ENCODE data around the gene HUNK. TPM values are rescaled to one million over a fixed set of nuclear protein-coding genes. Genes with fewer than 3 reads are reported as not detected.

The HUNK gene
- total RNA-seq, 2 experiments from 2014 or later: not detected

- H3K27me3 ChIP-seq (ENCODE audit: control insufficient read depth in 1 of 2, insufficient read depth in 2 of 2, low read length in 2 of 2): peaks cover 30 to 38% of the 10 kb centered on the region in 2 experiments
- H3K4me3 ChIP-seq (ENCODE audit: low read length): no peak overlapping the region
- H3K27me3 Mint-ChIP-seq: peaks cover 70% of the 10 kb centered on the region
- no peak overlapping the region for H3K27ac ChIP-seq (ENCODE audit: low read depth in 1 of 2, low read length in 2 of 2)
- H3K36me3 ChIP-seq (ENCODE audit: insufficient read depth, low read length): no peaks in the 10 kb centered on the region
- H3K4me1 Mint-ChIP-seq (ENCODE audit: low read depth): peaks cover 11% of the 10 kb centered on the region
- no peaks in the 10 kb centered on the region for H3K9me3 Mint-ChIP-seq
- no peak overlapping the region for H3K27ac Mint-ChIP-seq
- no peaks in the 10 kb centered on the region for H3K36me3 Mint-ChIP-seq (ENCODE audit: low read depth)
- TF ChIP-seq CTCF (IDR thresholded peaks at IDR 0.05): no peak
- H3K9me3 ChIP-seq (ENCODE audit: control insufficient read depth in 1 of 2, insufficient read depth in 1 of 2, low read length in 2 of 2): peaks cover 0 to 12% of the 10 kb centered on the region in 2 experiments
- H3K4me1 ChIP-seq (ENCODE audit: insufficient read depth, low read length): peaks cover 12% of the 10 kb centered on the region
- no peak for ATAC-seq (ENCODE audit: poor library complexity)
- peak in 1 of 14 experiments; percentile 8 for DNase-seq
- intact Hi-C loops (cut with DNase I, micrococcal nuclease): no loop called here
- no peak overlapping the region for H3K4me3 Mint-ChIP-seq
- POLR2A ChIA-PET: no interaction called here
- CTCF ChIA-PET: no interaction called here
Measured at GRCh38 chr21:31873275-31873695, 465 bp downstream of the HUNK start.

DNA sequence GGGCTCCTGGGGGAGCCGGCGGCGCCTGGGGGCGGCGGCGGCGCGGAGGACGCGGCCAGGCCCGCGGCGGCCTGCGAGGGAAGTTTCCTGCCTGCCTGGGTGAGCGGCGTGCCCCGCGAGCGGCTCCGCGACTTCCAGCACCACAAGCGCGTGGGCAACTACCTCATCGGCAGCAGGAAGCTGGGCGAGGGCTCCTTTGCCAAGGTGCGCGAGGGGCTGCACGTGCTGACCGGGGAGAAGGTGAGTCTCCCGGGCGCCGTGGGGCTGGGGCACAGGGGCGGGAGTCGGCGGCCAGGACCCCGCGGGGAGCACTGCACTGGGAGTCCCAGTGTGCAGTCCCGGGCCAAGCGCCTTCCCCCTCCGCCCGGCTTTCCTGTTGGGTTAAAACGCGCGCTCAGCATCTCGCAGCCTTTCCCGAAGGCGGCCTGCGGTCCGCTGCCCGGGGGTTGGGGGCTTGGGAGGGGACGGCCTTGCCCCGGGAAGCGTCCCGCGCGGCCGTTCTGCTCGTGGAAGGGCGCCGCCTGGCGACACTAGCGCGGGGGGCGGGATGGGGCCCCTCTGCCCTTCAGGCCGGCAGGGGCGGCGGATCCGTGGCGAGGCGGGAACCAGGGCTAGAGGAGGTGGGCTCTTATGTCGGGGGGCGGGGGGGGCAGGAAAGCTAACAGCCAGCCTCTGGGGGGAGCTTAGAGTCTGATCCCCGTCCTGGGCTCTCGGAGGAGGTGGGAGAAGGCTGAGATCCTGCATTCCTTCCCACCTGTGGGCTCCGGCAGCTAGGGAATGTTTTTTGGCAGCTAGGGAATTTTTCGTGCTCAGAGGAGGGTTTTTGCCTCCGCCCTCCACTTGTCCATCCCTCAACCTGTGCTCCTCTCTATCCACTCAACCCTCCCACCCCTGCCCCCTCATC is 1.1 kb downstream of the HUNK start:
- peak in 8 of 14 experiments; percentile 5 to 41 (median 20) for DNase-seq
- H3K4me3 Mint-ChIP-seq: no peak overlapping the region

GRCh38 chr21:31874812-31875212 is 2.0 kb downstream of the HUNK start:
- peaks cover 29% of the 10 kb centered on the region in 2 experiments for H3K27me3 ChIP-seq (ENCODE audit: control insufficient read depth in 1 of 2, insufficient read depth in 2 of 2, low read length in 2 of 2)
- intact Hi-C loops (cut with DNase I, micrococcal nuclease): no loop called here

More for the DNA sequence above, 1.1 kb downstream of the HUNK start:
- Histone ChIP-seq H3K27me3 (ENCODE audit: control insufficient read depth in 1 of 2, insufficient read depth in 2 of 2, low read length in 2 of 2) (peaks cover 30 to 38% of the 10 kb centered on the region in 2 experiments), H3K27ac (ENCODE audit: low read depth in 1 of 2, low read length in 2 of 2) (no peak overlapping the region), H3K9me3 (ENCODE audit: control insufficient read depth in 1 of 2, insufficient read depth in 1 of 2, low read length in 2 of 2) (peaks cover 0 to 12% of the 10 kb centered on the region in 2 experiments), H3K4me1 (ENCODE audit: insufficient read depth, low read length) (peaks cover 12% of the 10 kb centered on the region), H3K36me3 (ENCODE audit: insufficient read depth, low read length) (no peaks in the 10 kb centered on the region), H3K4me3 (ENCODE audit: low read length) (no peak overlapping the region)
- H3K27me3 Mint-ChIP-seq: peaks cover 73% of the 10 kb centered on the region
- no peaks in the 10 kb centered on the region for H3K36me3 Mint-ChIP-seq (ENCODE audit: low read depth)
- POLR2A ChIA-PET: interaction anchor here (0.6 kb wide), 1 partner anchor 83 kb away, joined by 3 read pairs; no protein-coding TSS in a partner anchor
- CTCF ChIA-PET: no interaction called here
- TF ChIP-seq CTCF (IDR thresholded peaks at IDR 0.05): peak; percentile 10
- ATAC-seq (ENCODE audit: poor library complexity): peak; percentile 34
- no peaks in the 10 kb centered on the region for H3K9me3 Mint-ChIP-seq
- H3K4me1 Mint-ChIP-seq (ENCODE audit: low read depth): peaks cover 11% of the 10 kb centered on the region
- intact Hi-C loops (cut with DNase I, micrococcal nuclease): no loop called here
- H3K27ac Mint-ChIP-seq: no peak overlapping the region

More at GRCh38 chr21:31874812-31875212, 2.0 kb downstream of the HUNK start:
- ATAC-seq (ENCODE audit: poor library complexity) (no peak), DNase-seq (no peak)
- ChIA-PET CTCF (no interaction called here), POLR2A (no interaction called here)
- H3K9me3 ChIP-seq (ENCODE audit: control insufficient read depth in 1 of 2, insufficient read depth in 1 of 2, low read length in 2 of 2): peaks cover 0 to 12% of the 10 kb centered on the region in 2 experiments
- Mint-ChIP-seq H3K9me3 (no peaks in the 10 kb centered on the region), H3K27ac (no peak overlapping the region), H3K4me1 (ENCODE audit: low read depth) (peaks cover 11% of the 10 kb centered on the region), H3K36me3 (ENCODE audit: low read depth) (no peaks in the 10 kb centered on the region), H3K27me3 (peaks cover 72% of the 10 kb centered on the region), H3K4me3 (no peak overlapping the region)
- H3K27ac ChIP-seq (ENCODE audit: low read depth in 1 of 2, low read length in 2 of 2): no peak overlapping the region
- H3K36me3 ChIP-seq (ENCODE audit: insufficient read depth, low read length): no peaks in the 10 kb centered on the region
- H3K4me1 ChIP-seq (ENCODE audit: insufficient read depth, low read length): peaks cover 12% of the 10 kb centered on the region
- H3K4me3 ChIP-seq (ENCODE audit: low read length): no peak overlapping the region
- no peak for TF ChIP-seq CTCF (IDR thresholded peaks at IDR 0.05)

Data from CD4-positive, alpha-beta T cell (primary cell).